Gastrocnemius medialis (tissue), 4 donors: Measurements from ENCODE around the gene OCEL1.

Experiments used
- CTCF ChIP-seq, 5 experiments: fragments of 450-650 bp in 3 of 5; fragments of 200-600 bp in 2 of 5; sonication (generic) in 2 of 5; IDR thresholded peaks in 4 of 5; conservative IDR thresholded peaks in 1 of 5; 1 replicate in 4 of 5; 2 replicates in 1 of 5; pipeline ENCODE4 v1.5.1; 2016 to 2019; ENCODE audit warnings: antibody characterized with exemption in 5 of 5, mild to moderate bottlenecking in 3 of 5, moderate library complexity in 3 of 5
- POLR2A ChIP-seq, 2 donors: fragments of 450-650 bp; IDR thresholded peaks; one replicate each; pipeline ENCODE4 v1.6.1; 2017; ENCODE audit warnings: antibody characterized with exemption in 2 of 2, mild to moderate bottlenecking in 2 of 2, moderate library complexity in 2 of 2

- no peak for TF ChIP-seq CTCF (IDR thresholded peaks at IDR 0.05 in 4 of 5, conservative IDR thresholded peaks at IDR 0.05 in 1 of 5)
- no peak for TF ChIP-seq POLR2A (IDR thresholded peaks at IDR 0.05)
Observed at GRCh38 chr19:17240826-17241399, 14.9 kb downstream of the OCEL1 start.
